Measurements from ENCODE around the gene SLC4A1. TPM values are rescaled to one million over a fixed set of nuclear protein-coding genes. Genes with fewer than 3 reads are reported as not detected.

SLC4A1 gene
- total and polyA plus RNA-seq, 2 of the 13 experiments (the other 11 are each of a cell fraction or from before 2014, with no cell fraction given): not detected

DNA sequence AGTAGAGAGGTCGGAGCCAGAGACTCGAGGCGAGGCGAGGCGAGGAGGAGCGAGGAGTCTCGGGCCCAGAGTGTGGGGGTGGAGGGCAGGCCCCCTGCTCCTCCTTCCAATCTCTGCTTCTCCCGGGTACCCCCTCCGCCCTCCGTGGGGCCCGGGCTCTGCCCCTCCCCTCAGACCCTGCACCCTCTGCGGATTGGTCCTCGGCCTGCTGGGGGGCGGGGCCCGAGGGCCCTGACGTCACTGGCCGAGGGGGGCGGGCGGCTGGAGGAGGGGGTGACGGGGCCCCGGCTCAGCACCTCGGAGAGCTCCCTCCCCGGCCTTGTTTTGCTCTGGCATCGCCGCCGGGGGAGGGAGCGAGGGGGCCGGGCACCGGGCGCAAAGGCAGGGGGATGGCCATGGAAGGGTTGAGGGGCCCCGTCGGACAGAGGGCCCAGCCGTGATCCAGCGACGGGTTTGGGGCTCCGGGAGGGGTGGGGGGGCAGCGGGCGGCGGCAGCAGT is 40.4 kb upstream of the SLC4A1 start, which contains the start of gene RUNDC3A (continued):
- 0 out of 2 replicates have a peak, but pooled peaks have one; percentile 47 for TF ChIP-seq ZNF264 (CRISPR knock-in tag; IDR thresholded peaks at IDR 0.05)
- no peak for TF ChIP-seq PAX8 (CRISPR knock-in tag; IDR thresholded peaks at IDR 0.05; ENCODE audit: borderline replicate concordance)
- no peak for TF ChIP-seq FLYWCH1 (CRISPR knock-in tag; IDR thresholded peaks at IDR 0.05)
- TF ChIP-seq ZNF780A (CRISPR knock-in tag; IDR thresholded peaks at IDR 0.05): peak; percentile 80; the same call in 1 of the 2 replicates
- TF ChIP-seq ZNF782 (CRISPR knock-in tag; IDR thresholded peaks at IDR 0.05; ENCODE audit: borderline replicate concordance): no peak
- no peak for TF ChIP-seq ZNF510 (CRISPR knock-in tag; IDR thresholded peaks at IDR 0.05; ENCODE audit: low read depth)
- TF ChIP-seq SIN3B (IDR thresholded peaks at IDR 0.05; ENCODE audit: low read length): no peak
- TF ChIP-seq FIP1L1 (IDR thresholded peaks at IDR 0.05; ENCODE audit: borderline replicate concordance, insufficient read depth, low read depth, low read length): no peak
- TF ChIP-seq, protein P1, sequence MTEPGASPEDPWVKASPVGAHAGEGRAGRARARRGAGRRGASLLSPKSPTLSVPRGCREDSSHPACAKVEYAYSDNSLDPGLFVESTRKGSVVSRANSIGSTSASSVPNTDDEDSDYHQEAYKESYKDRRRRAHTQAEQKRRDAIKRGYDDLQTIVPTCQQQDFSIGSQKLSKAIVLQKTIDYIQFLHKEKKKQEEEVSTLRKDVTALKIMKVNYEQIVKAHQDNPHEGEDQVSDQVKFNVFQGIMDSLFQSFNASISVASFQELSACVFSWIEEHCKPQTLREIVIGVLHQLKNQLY (CRISPR knock-in tag; IDR thresholded peaks at IDR 0.05): no peak
- no peak for TF ChIP-seq NR2F6 (IDR thresholded peaks at IDR 0.05)
- peak; percentile 36; the same call in 1 of the 2 replicates for TF ChIP-seq NR2F6 (CRISPR knock-in tag; IDR thresholded peaks at IDR 0.05)
- TF ChIP-seq AGO1 (IDR thresholded peaks at IDR 0.05; ENCODE audit: low read depth, low read length, poor library complexity, severe bottlenecking): no peak
- TF ChIP-seq, protein P2, sequence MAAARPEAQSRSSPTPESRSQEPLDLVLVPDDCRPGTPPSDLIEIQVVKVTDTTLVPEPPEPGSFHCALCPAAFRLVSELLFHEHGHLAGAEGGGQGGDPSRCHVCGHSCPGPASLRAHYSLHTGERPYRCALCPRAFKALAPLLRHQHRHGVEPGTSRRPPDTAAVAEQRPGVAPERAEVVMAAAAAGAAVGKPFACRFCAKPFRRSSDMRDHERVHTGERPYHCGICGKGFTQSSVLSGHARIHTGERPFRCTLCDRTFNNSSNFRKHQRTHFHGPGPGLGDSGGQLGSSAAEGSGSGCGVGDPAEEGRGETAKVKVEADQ (CRISPR knock-in tag; IDR thresholded peaks at IDR 0.05; ENCODE audit: borderline replicate concordance): peak; percentile 57; the same call in 1 of the 2 replicates
- TF ChIP-seq, protein P3, sequence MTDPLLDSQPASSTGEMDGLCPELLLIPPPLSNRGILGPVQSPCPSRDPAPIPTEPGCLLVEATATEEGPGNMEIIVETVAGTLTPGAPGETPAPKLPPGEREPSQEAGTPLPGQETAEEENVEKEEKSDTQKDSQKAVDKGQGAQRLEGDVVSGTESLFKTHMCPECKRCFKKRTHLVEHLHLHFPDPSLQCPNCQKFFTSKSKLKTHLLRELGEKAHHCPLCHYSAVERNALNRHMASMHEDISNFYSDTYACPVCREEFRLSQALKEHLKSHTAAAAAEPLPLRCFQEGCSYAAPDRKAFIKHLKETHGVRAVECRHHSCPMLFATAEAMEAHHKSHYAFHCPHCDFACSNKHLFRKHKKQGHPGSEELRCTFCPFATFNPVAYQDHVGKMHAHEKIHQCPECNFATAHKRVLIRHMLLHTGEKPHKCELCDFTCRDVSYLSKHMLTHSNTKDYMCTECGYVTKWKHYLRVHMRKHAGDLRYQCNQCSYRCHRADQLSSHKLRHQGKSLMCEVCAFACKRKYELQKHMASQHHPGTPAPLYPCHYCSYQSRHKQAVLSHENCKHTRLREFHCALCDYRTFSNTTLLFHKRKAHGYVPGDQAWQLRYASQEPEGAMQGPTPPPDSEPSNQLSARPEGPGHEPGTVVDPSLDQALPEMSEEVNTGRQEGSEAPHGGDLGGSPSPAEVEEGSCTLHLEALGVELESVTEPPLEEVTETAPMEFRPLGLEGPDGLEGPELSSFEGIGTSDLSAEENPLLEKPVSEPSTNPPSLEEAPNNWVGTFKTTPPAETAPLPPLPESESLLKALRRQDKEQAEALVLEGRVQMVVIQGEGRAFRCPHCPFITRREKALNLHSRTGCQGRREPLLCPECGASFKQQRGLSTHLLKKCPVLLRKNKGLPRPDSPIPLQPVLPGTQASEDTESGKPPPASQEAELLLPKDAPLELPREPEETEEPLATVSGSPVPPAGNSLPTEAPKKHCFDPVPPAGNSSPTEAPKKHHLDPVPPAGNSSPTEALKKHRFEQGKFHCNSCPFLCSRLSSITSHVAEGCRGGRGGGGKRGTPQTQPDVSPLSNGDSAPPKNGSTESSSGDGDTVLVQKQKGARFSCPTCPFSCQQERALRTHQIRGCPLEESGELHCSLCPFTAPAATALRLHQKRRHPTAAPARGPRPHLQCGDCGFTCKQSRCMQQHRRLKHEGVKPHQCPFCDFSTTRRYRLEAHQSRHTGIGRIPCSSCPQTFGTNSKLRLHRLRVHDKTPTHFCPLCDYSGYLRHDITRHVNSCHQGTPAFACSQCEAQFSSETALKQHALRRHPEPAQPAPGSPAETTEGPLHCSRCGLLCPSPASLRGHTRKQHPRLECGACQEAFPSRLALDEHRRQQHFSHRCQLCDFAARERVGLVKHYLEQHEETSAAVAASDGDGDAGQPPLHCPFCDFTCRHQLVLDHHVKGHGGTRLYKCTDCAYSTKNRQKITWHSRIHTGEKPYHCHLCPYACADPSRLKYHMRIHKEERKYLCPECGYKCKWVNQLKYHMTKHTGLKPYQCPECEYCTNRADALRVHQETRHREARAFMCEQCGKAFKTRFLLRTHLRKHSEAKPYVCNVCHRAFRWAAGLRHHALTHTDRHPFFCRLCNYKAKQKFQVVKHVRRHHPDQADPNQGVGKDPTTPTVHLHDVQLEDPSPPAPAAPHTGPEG (CRISPR knock-in tag; IDR thresholded peaks at IDR 0.05): 0 out of 2 replicates have a peak, but pooled peaks have one; percentile 75
- TF ChIP-seq DNMT3B (CRISPR knock-in tag; conservative IDR thresholded peaks at IDR 0.05): no peak
- peak; percentile 72; the same call in 1 of the 2 replicates for TF ChIP-seq ZNF605 (CRISPR knock-in tag; IDR thresholded peaks at IDR 0.05)
- TF ChIP-seq ZNF460 (CRISPR knock-in tag; IDR thresholded peaks at IDR 0.05; ENCODE audit: borderline replicate concordance): no peak
- TF ChIP-seq GTF3A (CRISPR knock-in tag; conservative IDR thresholded peaks at IDR 0.05): no peak
- TF ChIP-seq NFATC3 (CRISPR knock-in tag; IDR thresholded peaks at IDR 0.05): no peak
- TF ChIP-seq YEATS2 (CRISPR knock-in tag; IDR thresholded peaks at IDR 0.05; ENCODE audit: borderline replicate concordance): peak; percentile 44; the same call in 1 of the 2 replicates
- TF ChIP-seq, protein P4, sequence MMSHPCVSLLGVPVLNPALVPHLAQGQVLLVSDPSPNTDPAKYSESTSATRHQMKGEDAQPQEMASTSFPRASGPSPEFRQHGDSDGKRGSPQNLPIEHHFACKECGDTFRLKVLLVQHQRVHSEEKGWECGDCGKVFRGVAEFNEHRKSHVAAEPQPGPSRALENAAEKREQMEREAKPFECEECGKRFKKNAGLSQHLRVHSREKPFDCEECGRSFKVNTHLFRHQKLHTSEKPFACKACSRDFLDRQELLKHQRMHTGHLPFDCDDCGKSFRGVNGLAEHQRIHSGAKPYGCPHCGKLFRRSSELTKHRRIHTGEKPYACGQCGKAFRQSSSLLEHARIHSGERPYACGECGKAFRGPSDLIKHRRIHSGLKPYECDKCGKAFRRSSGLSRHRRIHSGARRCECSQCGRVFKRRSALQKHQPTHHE (CRISPR knock-in tag; IDR thresholded peaks at IDR 0.05; ENCODE audit: borderline replicate concordance): peak; percentile 57; the same call in 1 of the 2 replicates
- TF ChIP-seq HIVEP1 (CRISPR knock-in tag; IDR thresholded peaks at IDR 0.05): peak; percentile 71; the same call in 1 of the 2 replicates
